Suprapubic skin (tissue), 4 donors: ENCODE results near the gene LAYN.

ENCODE experiments used
- POLR2A ChIP-seq, 2 donors: fragments of 450-650 bp; IDR thresholded peaks; one replicate each; pipeline ENCODE4 v1.6.1; 2017; ENCODE audit warnings: antibody characterized with exemption in 2 of 2, mild to moderate bottlenecking in 2 of 2, moderate library complexity in 2 of 2
- POLR2AphosphoS5 ChIP-seq, 3 donors: sonication (generic); formaldehyde crosslinking; IDR thresholded peaks; one replicate each; pipeline ENCODE4 v1.6.1; 2017; ENCODE audit warnings: antibody characterized with exemption in 3 of 3
- TF ChIP-seq, protein P1 (sequence below), 2 donors: fragments of 200-600 bp in 1 of 2; fragments of 450-650 bp in 1 of 2; sonication (generic) in 1 of 2; IDR thresholded peaks; one replicate each; pipeline ENCODE4 v1.5.1; 2016 to 2019; ENCODE audit warnings: antibody characterized with exemption in 2 of 2, mild to moderate bottlenecking in 1 of 2, moderate library complexity in 1 of 2

DNA sequence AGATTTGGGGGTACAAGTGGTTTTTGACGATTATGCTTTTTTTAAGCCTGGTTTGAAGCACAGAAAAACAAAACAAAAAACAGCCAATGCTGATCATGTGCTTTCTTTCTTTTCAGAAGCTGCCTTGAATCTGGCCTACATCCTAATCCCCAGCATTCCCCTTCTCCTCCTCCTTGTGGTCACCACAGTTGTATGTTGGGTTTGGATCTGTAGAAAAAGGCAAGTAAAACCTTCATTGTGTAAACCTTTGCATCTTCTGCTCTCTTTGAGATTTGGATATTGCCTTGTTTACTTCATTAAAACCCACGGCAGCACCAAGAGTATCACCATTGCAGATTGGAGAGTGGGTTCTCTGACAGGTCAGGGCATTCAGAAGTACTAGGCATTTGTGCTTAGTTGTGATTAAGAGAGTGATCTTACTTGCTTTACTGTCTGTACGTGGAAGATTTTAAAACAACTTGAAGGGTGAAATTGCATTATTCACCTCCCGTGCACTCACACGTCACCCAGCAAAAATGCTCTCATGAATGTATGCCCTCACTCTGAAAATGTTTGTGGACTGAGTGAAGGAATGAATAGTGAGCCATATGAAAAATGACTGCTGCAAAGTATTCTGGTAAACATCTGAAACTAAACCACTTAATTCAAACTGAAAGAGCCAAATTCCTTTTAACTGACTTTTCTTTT, 17.0 kb downstream of the LAYN start:
- TF ChIP-seq, protein P1, sequence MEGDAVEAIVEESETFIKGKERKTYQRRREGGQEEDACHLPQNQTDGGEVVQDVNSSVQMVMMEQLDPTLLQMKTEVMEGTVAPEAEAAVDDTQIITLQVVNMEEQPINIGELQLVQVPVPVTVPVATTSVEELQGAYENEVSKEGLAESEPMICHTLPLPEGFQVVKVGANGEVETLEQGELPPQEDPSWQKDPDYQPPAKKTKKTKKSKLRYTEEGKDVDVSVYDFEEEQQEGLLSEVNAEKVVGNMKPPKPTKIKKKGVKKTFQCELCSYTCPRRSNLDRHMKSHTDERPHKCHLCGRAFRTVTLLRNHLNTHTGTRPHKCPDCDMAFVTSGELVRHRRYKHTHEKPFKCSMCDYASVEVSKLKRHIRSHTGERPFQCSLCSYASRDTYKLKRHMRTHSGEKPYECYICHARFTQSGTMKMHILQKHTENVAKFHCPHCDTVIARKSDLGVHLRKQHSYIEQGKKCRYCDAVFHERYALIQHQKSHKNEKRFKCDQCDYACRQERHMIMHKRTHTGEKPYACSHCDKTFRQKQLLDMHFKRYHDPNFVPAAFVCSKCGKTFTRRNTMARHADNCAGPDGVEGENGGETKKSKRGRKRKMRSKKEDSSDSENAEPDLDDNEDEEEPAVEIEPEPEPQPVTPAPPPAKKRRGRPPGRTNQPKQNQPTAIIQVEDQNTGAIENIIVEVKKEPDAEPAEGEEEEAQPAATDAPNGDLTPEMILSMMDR (IDR thresholded peaks at IDR 0.05), result no peak
- TF ChIP-seq POLR2AphosphoS5 (IDR thresholded peaks at IDR 0.05) (no peak), POLR2A (IDR thresholded peaks at IDR 0.05) (no peak)
